ENCODE data around the gene TTC34.

- TF ChIP-seq CTCF (IDR thresholded peaks at IDR 0.05; ENCODE audit: insufficient read depth, low read length, poor library complexity, severe bottlenecking): no peak
- TF ChIP-seq EZH2phosphoT487 (conservative IDR thresholded peaks at IDR 0.05; ENCODE audit: low read length): no peak
These were observed 16.5 kb downstream of the TTC34 start for GRCh38 chr1:2784854-2785630.

Data from SU-DHL-6 (cell line).